ENCODE results near the gene EYS. TPM values are rescaled to one million over a fixed set of nuclear protein-coding genes. Genes with fewer than 3 reads are reported as not detected.

The EYS gene
- total and polyA plus RNA-seq, 2 of the 8 experiments (the other 6 are each of a cell fraction or from before 2014, with no cell fraction given) = 0.05 to 0.13 TPM

GRCh38 chr6:63904650-63905248, 1802.3 kb downstream of the EYS start:
- Histone ChIP-seq H2BK20ac (ENCODE audit: low read length) (no peak overlapping the region), H2BK12ac (ENCODE audit: low read depth, low read length) (no peak overlapping the region), H3K9ac (replicated peaks in 1 of 4; ENCODE audit: extremely low read depth in 1 of 4, low read depth in 3 of 4, low read length in 3 of 4) (no peak overlapping the region), H2AFZ (ENCODE audit: low read length) (no peak overlapping the region), H3K79me2 (ENCODE audit: control insufficient read depth in 1 of 2, insufficient read depth in 2 of 2, low read length in 2 of 2) (no peaks in the 10 kb centered on the region), H3K14ac (ENCODE audit: insufficient read length) (no peak overlapping the region), H2BK120ac (replicated peaks; ENCODE audit: low read depth, low read length) (no peak overlapping the region), H2BK5ac (ENCODE audit: low read depth, low read length) (no peak overlapping the region), H3K23ac (ENCODE audit: insufficient read length) (no peak overlapping the region), H3K4me1 (replicated peaks in 1 of 4; ENCODE audit: control insufficient read depth in 3 of 4, insufficient read depth in 4 of 4, low read length in 3 of 4) (no peaks in the 10 kb centered on the region), H3K4ac (replicated peaks; ENCODE audit: insufficient read length, low read depth, low read length) (no peak overlapping the region), H3K9me3 (ENCODE audit: insufficient read depth in 2 of 2, low read depth in 1 of 2, low read length in 1 of 2) (no peaks in the 10 kb centered on the region), H2BK15ac (ENCODE audit: low read length) (no peak overlapping the region), H3K4me2 (ENCODE audit: insufficient read depth in 1 of 2, low read depth in 2 of 2, low read length in 2 of 2) (no peak overlapping the region), H3K27me3 (replicated peaks in 1 of 4; ENCODE audit: control insufficient read depth in 3 of 4, extremely low read depth in 1 of 4, insufficient read depth in 3 of 4, low read length in 3 of 4) (no peaks in the 10 kb centered on the region), H4K20me1 (replicated peaks in 1 of 2; ENCODE audit: control insufficient read depth in 1 of 2, insufficient read depth in 2 of 2, low read length in 2 of 2) (no peaks in the 10 kb centered on the region), H4K8ac (ENCODE audit: extremely low read depth, insufficient read depth, low read length) (no peak overlapping the region), H3K36me3 (ENCODE audit: control insufficient read depth in 2 of 4, insufficient read depth in 4 of 4, low read length in 3 of 4) (no peaks in the 10 kb centered on the region), H2AK5ac (ENCODE audit: low read depth, low read length) (no peak overlapping the region), H3K27ac (ENCODE audit: low read depth, low read length) (no peak overlapping the region), H3K18ac (ENCODE audit: extremely low read depth, low read length) (no peak overlapping the region), H3K4me3 (ENCODE audit: extremely low read depth in 1 of 4, insufficient read depth in 2 of 4, low read depth in 3 of 4, low read length in 4 of 4) (no peak overlapping the region), H4K5ac (ENCODE audit: insufficient read length, low read depth, low read length) (no peak overlapping the region), H3K23me2 (ENCODE audit: low read depth, low read length) (no peaks in the 10 kb centered on the region), H4K91ac (replicated peaks; ENCODE audit: insufficient read length, low read length) (no peak overlapping the region), H3K79me1 (ENCODE audit: low read depth, low read length) (no peaks in the 10 kb centered on the region), H3K56ac (replicated peaks; ENCODE audit: insufficient read length, low read depth, low read length) (no peak overlapping the region)
- FAIRE-seq (no peak), DNase-seq (ENCODE audit: low read depth in 1 of 2, low spot score in 2 of 2) (no peak)
- ChIA-PET CTCF (ENCODE audit: partially characterized antibody) (interaction anchor here (1.7 kb wide), 1 partner anchor 426 kb away, joined by 7 read pairs; no protein-coding TSS in a partner anchor), POLR2A (ENCODE audit: partially characterized antibody) (no interaction called here)
- WGBS, 2 experiments (ENCODE audit: extremely low coverage in 1 of 2, insufficient coverage in 1 of 2, insufficient read length in 1 of 2, insufficient replicate concordance in 2 of 2, low coverage in 1 of 2, low lambda C conversion rate in 2 of 2, missing lambda C conversion rate in 1 of 2) = 95% methylated on average over 4 of the region's 4 CpGs; no CpG with 5 or more reads in 1 of the 2 experiments
- no peak for TF ChIP-seq NANOG (IDR thresholded peaks at IDR 0.05; ENCODE audit: insufficient read depth, low read depth, low read length, poor library complexity, severe bottlenecking)
- no peak for TF ChIP-seq RXRA (IDR thresholded peaks at IDR 0.05; ENCODE audit: insufficient read depth, low read depth, low read length)
- no peak for TF ChIP-seq TAF7 (optimal IDR thresholded peaks at IDR 0.05; ENCODE audit: borderline replicate concordance, low read depth, low read length)
- no peak for TF ChIP-seq TAF1 (IDR thresholded peaks at IDR 0.05; ENCODE audit: low read depth, low read length)
- no peak for TF ChIP-seq SP1 (IDR thresholded peaks at IDR 0.05; ENCODE audit: low read depth, low read length)
- TF ChIP-seq EGR1 (IDR thresholded peaks at IDR 0.05; ENCODE audit: borderline replicate concordance, low read depth, low read length) = no peak
- no peak for TF ChIP-seq TCF12 (IDR thresholded peaks at IDR 0.05; ENCODE audit: low read depth, low read length)
- TF ChIP-seq SAP30 (IDR thresholded peaks at IDR 0.05; ENCODE audit: insufficient read depth, insufficient replicate concordance, low read length) = no peak
- no peak for TF ChIP-seq JUND (IDR thresholded peaks at IDR 0.05; ENCODE audit: low read length)
- no peak for TF ChIP-seq KDM1A (IDR thresholded peaks at IDR 0.05; ENCODE audit: borderline replicate concordance, low read length)
- no peak for TF ChIP-seq BRCA1 (IDR thresholded peaks at IDR 0.05; ENCODE audit: low read depth, low read length)
- TF ChIP-seq RAD21 (IDR thresholded peaks at IDR 0.05 in 1 of 2, conservative IDR thresholded peaks at IDR 0.05 in 1 of 2; ENCODE audit: low read depth in 2 of 2, low read length in 2 of 2) = no peak
- no peak for TF ChIP-seq ZNF274 (IDR thresholded peaks at IDR 0.05; ENCODE audit: borderline replicate concordance, extremely low read depth, low read length)
- TF ChIP-seq YY1 (IDR thresholded peaks at IDR 0.05; ENCODE audit: low read depth, low read length) = no peak

All from H1 (cell line).